Measurements from ENCODE around the gene CRKL.
A peak's percentile ranks its signal among the peaks of the same experiment; 100 is the strongest.

The CRKL gene

DNA sequence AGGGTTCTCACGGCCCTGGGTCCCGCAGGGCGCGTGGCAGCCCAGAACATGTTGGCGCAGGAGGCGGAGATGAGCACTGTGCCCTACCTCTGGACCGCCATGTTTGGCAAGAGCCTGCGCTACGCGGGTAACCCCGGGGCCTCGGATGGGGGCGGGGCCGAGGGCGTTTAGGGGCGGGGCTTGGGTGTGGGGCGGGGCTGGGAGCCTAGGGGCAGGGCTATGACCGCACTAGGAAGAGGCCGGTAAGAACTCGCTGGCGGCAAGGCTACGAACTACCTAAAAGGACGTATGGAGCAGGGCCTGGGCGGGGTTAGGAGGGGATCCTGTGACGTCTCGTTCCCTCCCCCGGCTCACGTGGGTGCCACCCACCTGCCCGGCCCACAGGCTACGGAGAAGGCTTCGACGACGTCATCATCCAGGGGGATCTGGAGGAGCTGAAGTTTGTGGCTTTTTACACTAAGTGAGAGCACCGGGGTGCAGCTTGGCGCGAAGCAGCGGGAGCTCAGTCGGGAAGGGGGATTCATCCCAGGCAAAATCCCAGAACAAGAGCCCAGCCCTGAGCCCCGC, 62.1 kb downstream of the CRKL start:
- TF ChIP-seq, protein P1, sequence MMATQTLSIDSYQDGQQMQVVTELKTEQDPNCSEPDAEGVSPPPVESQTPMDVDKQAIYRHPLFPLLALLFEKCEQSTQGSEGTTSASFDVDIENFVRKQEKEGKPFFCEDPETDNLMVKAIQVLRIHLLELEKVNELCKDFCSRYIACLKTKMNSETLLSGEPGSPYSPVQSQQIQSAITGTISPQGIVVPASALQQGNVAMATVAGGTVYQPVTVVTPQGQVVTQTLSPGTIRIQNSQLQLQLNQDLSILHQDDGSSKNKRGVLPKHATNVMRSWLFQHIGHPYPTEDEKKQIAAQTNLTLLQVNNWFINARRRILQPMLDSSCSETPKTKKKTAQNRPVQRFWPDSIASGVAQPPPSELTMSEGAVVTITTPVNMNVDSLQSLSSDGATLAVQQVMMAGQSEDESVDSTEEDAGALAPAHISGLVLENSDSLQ (IDR thresholded peaks at IDR 0.05), result no peak
- TF ChIP-seq BHLHE40 (IDR thresholded peaks at IDR 0.05; ENCODE audit: borderline replicate concordance), result no peak
- TF ChIP-seq CTBP1 (IDR thresholded peaks at IDR 0.05; ENCODE audit: borderline replicate concordance), result no peak
- no peak for TF ChIP-seq ARNT (IDR thresholded peaks at IDR 0.05)
- ChIA-PET POLR2A (interaction anchor here (0.6 to 4.1 kb wide), 2 partner anchors 12 to 20 kb away, joined by 4 to 121 read pairs; partner anchors contain the start of gene THAP7), CTCF (no interaction called here)
- DNase-seq (ENCODE audit: extremely low spot score), result no peak

DNA sequence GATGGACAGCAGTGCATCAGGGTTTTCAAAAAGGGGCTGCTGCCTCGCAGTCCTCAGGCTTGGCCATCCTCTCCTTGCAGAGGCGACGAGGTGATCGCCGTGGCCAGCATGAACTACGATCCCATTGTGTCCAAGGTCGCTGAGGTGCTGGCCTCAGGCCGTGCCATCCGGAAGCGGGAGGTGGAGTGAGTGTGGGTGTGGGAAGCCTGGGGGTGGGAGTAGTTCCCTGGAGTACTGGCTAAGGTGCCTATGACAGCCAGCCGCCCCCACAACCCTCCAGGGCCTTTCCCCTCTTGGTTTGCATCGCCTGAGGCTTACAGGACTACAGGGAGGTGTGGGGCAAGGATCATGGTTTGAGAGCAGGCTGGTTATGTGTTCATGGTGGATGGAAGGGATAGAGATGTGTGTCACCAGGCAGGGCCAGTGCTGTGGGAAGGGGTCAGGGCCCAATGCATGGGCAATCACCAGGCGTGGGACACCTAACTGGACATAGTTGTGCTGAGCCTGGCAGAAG, 62.8 kb downstream of the CRKL start:
- POLR2A ChIA-PET, result interaction anchor here (0.6 to 4.1 kb wide), 4 partner anchors 10 to 24 kb away, joined by 4 to 121 read pairs (median 68); partner anchors contain the start of genes AIFM3 and THAP7
- DNase-seq (ENCODE audit: extremely low spot score), result no peak
- CTCF ChIA-PET, result no interaction called here
- TF ChIP-seq LEF1 (IDR thresholded peaks at IDR 0.05; ENCODE audit: borderline replicate concordance), result no peak
- TF ChIP-seq CTBP1 (IDR thresholded peaks at IDR 0.05; ENCODE audit: borderline replicate concordance), result no peak
- TF ChIP-seq FOXM1 (IDR thresholded peaks at IDR 0.05; ENCODE audit: borderline replicate concordance), result no peak
- no peak for TF ChIP-seq ARNT (IDR thresholded peaks at IDR 0.05)
- no peak for TF ChIP-seq SUZ12 (IDR thresholded peaks at IDR 0.05)
- no peak for TF ChIP-seq NFRKB (IDR thresholded peaks at IDR 0.05)
- TF ChIP-seq FOXA1 (IDR thresholded peaks at IDR 0.05), result no peak
- TF ChIP-seq ZNF384 (IDR thresholded peaks at IDR 0.05), result no peak
- TF ChIP-seq BHLHE40 (IDR thresholded peaks at IDR 0.05; ENCODE audit: borderline replicate concordance), result no peak
- no peak for TF ChIP-seq ELF4 (IDR thresholded peaks at IDR 0.05)

DNA sequence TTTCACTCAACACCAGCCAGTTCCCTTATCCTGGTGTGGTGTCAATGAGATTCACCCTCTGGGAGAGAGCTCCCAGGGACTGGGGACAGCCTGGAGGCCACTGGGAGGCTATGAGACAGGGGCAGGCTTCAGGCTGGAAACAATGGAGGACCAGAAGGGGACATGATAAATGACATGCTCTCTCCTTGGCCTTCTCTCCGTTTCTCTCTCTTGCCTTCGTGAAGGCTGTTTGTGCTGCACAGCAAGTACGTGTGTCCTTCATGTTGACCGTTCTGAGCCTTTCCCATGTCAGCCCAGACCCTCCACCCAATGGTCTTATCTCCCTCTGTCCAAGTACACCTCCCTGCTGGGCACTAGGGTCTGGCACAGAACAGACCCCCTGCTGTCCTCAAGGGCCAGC, 63.3 kb downstream of the CRKL start:
- TF ChIP-seq, protein P1 (IDR thresholded peaks at IDR 0.05), result no peak
- TF ChIP-seq TARDBP (IDR thresholded peaks at IDR 0.05), result no peak
- no peak for TF ChIP-seq L3MBTL2 (conservative IDR thresholded peaks at IDR 0.05)
- TF ChIP-seq FOXA1 (IDR thresholded peaks at IDR 0.05), result no peak
- TF ChIP-seq FOXK2 (IDR thresholded peaks at IDR 0.05), result no peak
- no peak for TF ChIP-seq SP1 (IDR thresholded peaks at IDR 0.05)
- ChIA-PET POLR2A (interaction anchor here (0.6 to 4.1 kb wide), 4 partner anchors 11 to 24 kb away, joined by 4 to 121 read pairs (median 68); partner anchors contain the start of genes AIFM3 and THAP7), CTCF (interaction anchor here (0.6 kb wide), 1 partner anchor 33 kb away, joined by 10 read pairs; no protein-coding TSS in a partner anchor)
- no peak for DNase-seq (ENCODE audit: extremely low spot score)

DNA sequence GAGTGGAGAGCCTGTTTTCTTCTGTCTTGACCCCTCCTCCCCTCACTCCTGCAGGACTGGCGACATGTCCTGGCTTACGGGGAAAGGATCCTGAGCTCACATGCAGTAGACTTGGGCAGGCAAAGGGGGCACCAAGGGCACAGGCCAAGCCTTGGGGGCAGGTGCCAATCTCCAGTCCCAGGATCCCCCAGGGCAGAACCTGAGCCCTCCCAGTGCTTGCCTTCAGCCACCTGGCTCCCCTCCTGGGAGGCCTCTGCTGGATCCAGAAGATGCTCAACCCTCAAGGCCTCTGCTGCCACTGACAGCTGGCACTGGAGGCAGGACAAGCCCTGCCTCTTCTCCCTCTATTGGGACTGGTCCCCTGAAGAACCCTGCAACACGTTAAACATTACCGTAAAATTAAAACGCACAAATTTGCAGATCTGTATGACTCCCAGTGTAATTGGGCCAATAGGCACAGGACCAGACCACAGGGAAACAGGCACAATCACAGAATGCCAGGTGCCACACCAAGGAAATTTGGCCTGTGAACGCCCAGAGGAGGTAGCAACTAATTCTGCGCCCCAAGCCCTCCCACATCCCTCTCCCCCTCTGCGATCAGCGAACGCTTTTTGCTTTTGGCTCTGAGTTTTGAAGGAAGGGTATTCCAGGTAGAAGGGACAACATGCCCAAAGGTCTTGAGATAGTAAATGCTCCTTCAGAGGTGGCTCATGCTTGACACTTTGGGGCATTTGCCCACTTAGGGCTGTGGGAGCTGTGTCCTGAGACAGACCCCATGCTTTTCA, 63.9 kb downstream of the CRKL start:
- no peak for TF ChIP-seq TARDBP (IDR thresholded peaks at IDR 0.05)
- no peak for TF ChIP-seq FOXK2 (IDR thresholded peaks at IDR 0.05)
- no peak for TF ChIP-seq NFRKB (IDR thresholded peaks at IDR 0.05)
- no peak for TF ChIP-seq ELF4 (IDR thresholded peaks at IDR 0.05)
- TF ChIP-seq CTBP1 (IDR thresholded peaks at IDR 0.05; ENCODE audit: borderline replicate concordance), result no peak
- TF ChIP-seq, protein P1 (IDR thresholded peaks at IDR 0.05), result no peak
- TF ChIP-seq ZNF384 (IDR thresholded peaks at IDR 0.05), result no peak
- TF ChIP-seq BHLHE40 (IDR thresholded peaks at IDR 0.05; ENCODE audit: borderline replicate concordance), result no peak
- no peak for TF ChIP-seq FOXM1 (IDR thresholded peaks at IDR 0.05; ENCODE audit: borderline replicate concordance)
- TF ChIP-seq ARNT (IDR thresholded peaks at IDR 0.05), result no peak
- TF ChIP-seq FOXA1 (IDR thresholded peaks at IDR 0.05), result no peak
- no peak for TF ChIP-seq SUZ12 (IDR thresholded peaks at IDR 0.05)
- no peak for TF ChIP-seq L3MBTL2 (conservative IDR thresholded peaks at IDR 0.05)
- TF ChIP-seq LEF1 (IDR thresholded peaks at IDR 0.05; ENCODE audit: borderline replicate concordance), result no peak
- TF ChIP-seq HDGF (IDR thresholded peaks at IDR 0.05; ENCODE audit: borderline replicate concordance), result no peak
- TF ChIP-seq SP1 (IDR thresholded peaks at IDR 0.05), result no peak
- ChIA-PET CTCF (interaction anchor here (0.6 to 1.1 kb wide), 3 partner anchors 8 to 124 kb away, joined by 3 to 10 read pairs (median 8); no protein-coding TSS in a partner anchor), POLR2A (interaction anchor here (1.0 to 4.1 kb wide), 16 partner anchors 11 to 122 kb away, joined by 3 to 121 read pairs (median 14); partner anchors contain the start of genes AIFM3, CRKL, P2RX6 and THAP7)
- no peak for DNase-seq (ENCODE audit: extremely low spot score)

DNA sequence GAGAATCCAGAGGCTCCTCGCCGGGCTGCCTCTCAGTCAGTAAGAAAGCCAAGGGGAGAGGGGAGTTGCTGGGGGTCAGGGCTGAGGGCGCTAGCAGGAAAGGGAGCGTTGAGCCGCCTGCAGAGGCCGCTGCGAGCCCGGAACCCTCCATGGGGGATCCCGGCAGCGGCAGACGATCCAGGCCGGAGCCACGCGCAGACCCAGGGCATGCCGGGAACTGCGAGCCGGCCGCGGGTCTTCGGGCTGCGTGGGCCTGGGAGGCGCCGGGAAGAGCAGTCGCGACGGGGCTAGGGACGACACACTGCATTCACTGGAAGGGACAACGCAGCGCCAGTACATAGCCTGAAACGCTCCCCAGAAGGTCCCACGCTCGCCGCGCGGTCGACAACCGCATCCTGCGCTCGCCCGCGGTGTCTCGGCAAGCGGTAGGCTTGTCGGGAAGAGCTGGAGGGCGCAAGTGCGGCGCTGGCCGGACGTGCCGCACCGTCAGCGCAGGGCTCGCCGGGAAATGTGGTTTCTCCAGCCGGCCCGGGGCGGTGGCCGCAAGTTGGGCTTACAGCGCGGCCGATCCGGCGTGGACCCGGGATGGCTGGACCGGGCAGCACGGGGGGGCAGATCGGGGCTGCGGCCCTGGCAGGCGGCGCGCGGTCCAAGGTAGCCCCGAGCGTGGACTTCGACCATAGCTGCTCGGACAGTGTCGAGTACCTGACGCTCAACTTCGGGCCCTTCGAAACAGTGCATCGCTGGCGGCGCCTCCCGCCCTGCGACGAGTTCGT, 64.8 kb downstream of the CRKL start, which contains the start of gene LZTR1:
TSS of gene LZTR1 (plus strand) at position 511 of the 776 bp plus-strand sequence. CDS start at position 586, 75 bp downstream.
- CTCF ChIA-PET, result interaction anchor here (0.6 to 1.1 kb wide), 5 partner anchors 9 to 125 kb away, joined by 3 to 8 read pairs (median 4); no protein-coding TSS in a partner anchor
- DNase-seq (ENCODE audit: extremely low spot score), result peak; percentile 91
- POLR2A ChIA-PET, result interaction anchor here (0.6 to 4.1 kb wide), 38 partner anchors 10 to 183 kb away, joined by 3 to 121 read pairs (median 6); partner anchors contain the start of genes AIFM3, CRKL, LRRC74B and P2RX6
- TF ChIP-seq FOXK2 (IDR thresholded peaks at IDR 0.05), result no peak
- TF ChIP-seq ELF4 (IDR thresholded peaks at IDR 0.05), result peak; percentile 81
- peak; percentile 97 for TF ChIP-seq L3MBTL2 (conservative IDR thresholded peaks at IDR 0.05)
- TF ChIP-seq CTBP1 (IDR thresholded peaks at IDR 0.05; ENCODE audit: borderline replicate concordance), result 0 out of 2 replicates have a peak, but pooled peaks have one; percentile 49
- 0 out of 2 replicates have a peak, but pooled peaks have one; percentile 20 for TF ChIP-seq TARDBP (IDR thresholded peaks at IDR 0.05)

All from HEK293T (cell line).